NCI-H1930 (cell line): ENCODE measurements around the gene PIAS2.
"Not testable (repeated sequence)": the region's sequence is repeated elsewhere in the genome, so short reads cannot be mapped to it uniquely, and the experiment has no call there.

ENCODE experiments used
- DNase-seq, 2 experiments: peaks; one replicate each; lab custom pipeline; 2025; lab: John Stamatoyannopoulos, UW

The PIAS2 gene, protein sequence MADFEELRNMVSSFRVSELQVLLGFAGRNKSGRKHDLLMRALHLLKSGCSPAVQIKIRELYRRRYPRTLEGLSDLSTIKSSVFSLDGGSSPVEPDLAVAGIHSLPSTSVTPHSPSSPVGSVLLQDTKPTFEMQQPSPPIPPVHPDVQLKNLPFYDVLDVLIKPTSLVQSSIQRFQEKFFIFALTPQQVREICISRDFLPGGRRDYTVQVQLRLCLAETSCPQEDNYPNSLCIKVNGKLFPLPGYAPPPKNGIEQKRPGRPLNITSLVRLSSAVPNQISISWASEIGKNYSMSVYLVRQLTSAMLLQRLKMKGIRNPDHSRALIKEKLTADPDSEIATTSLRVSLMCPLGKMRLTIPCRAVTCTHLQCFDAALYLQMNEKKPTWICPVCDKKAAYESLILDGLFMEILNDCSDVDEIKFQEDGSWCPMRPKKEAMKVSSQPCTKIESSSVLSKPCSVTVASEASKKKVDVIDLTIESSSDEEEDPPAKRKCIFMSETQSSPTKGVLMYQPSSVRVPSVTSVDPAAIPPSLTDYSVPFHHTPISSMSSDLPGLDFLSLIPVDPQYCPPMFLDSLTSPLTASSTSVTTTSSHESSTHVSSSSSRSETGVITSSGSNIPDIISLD

GRCh38 chr18:46917108-46917802, at the start of gene PIAS2, which contains the start of gene KATNAL2:
Gene PIAS2 (minus strand): TSS chr18:46917507. CDS start chr18:46917345, 162 bp downstream.
Gene KATNAL2 (plus strand): TSS chr18:46917602. CDS start chr18:46946873, 29,271 bp downstream.
- DNase-seq: peak; percentile 80 to 82

DNA sequence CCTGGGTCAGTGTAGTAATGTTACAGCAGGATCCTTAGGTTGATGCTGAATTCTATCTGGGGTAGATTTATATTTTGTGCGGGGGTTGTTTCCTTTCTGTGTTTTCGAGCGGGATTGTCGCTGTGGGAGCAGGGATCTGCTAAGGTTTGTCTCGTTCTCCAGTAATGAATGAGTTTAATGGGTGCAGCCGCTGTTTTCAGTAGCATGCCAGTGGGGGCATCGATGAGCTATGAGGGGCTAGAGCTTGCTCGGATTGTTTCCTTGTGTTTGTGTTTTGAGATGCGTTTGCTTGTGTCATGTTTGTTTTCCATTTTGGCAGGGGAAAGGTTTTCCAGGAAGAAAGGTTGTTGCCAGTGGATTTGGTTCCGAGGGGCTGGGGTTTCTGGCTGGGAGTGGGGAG, 49.0 kb upstream of the PIAS2 start:
- not testable (repeated sequence) for DNase-seq

DNA sequence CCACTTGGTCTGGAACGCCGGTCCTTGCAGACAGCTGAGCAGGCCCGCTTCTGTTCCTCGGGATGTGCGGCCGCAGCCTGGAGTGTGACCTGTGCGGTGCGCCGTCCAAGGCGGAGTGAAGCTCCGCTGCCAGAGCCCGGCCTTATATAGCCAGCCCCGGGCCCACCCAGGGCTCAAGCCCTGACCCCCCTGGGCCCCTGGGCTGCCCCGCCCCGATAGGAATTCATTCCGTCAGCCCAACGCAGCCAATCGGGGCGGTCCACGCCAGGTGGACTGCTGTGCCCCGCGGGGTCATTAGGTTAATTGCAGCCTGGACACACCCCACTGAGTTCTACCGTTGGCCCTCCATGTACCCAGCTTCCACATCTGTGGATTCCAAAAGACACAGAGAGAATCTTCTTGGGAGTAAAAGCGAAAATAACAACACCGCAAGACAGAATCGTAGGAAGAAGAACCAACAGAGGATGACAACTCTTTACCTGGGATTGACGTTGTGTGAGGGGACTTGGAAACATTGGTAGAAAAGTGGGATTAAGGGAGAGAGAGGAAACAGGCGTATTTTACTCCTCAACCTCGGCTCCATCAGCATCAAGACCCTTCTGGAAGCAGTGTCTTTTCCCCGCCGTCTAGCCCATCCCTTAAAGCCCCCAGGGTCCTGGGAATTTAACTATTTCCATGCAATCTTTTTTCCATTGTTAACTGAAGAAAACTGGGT, 47.4 kb upstream of the PIAS2 start:
- DNase-seq: not testable (repeated sequence)

DNA sequence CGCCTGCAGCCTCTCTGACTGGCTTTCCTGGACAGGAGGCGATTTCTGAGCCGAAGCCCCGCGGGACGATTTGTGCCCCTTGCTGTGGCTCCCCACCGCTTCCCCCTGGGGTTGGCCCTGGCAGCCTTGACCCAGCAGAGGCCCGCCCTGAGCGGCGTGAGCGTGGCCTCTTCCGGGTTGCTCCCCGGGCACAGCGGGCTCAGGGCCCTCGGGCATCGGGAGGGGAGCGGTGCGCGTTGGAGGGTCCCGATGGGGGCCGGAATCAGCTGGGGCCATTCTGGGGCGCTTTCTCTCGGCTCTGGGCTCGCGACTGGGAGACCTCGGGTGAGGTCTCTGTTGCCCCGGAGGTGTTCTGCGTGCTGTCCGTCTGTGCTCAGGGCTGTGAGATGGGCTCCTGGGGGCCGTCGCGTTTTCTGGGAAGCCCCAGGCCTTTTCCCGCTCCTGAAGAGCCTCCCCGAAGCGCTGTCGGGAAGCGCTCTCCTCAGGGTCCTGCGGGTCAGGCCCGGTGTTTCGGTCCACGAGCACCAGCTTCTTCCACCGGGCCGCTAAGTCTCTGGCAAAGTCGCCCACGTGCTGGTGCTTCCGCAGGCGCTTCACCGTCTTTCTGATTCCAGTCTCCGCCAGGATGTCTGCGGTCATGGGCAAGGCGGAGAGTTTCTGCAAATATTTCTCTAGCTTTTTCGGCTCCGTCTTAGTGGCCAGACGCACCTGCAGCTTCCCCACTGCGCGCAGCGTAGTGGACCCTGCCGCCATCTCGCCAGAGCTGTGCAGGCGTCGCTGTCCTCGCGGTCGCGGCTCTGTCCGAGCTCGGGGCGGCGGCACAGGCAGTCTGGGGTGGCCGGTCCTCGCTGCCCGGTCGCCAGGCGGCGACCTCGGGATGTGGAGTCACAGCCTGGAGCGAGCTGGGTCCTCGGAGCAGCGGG, 46.6 kb upstream of the PIAS2 start:
- DNase-seq: not testable (repeated sequence)

DNA sequence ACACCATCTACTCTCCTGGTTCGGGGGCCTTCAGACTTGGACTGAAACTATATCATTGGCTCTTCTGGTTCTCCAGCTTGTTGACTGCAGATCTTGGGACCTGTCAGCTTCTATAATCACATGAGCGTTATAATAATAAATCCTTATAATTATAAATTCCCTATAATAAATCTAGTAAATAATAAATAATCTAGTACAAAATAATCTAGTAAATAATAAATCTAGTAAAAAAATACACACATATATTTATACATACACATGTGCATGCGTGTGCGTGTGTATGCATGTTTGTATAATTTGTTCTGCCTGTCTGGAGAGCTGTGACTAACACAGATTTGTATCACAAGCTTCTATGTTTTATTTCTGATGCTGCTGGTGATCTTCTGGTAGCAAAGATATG, 40.9 kb upstream of the PIAS2 start:
- no peak for DNase-seq

GRCh38 chr18:46953195-46953594, 35.9 kb upstream of the PIAS2 start:
- DNase-seq: no peak

GRCh38 chr18:46950064-46950656, 32.9 kb upstream of the PIAS2 start:
- DNase-seq: peak; percentile 21 to 49

DNA sequence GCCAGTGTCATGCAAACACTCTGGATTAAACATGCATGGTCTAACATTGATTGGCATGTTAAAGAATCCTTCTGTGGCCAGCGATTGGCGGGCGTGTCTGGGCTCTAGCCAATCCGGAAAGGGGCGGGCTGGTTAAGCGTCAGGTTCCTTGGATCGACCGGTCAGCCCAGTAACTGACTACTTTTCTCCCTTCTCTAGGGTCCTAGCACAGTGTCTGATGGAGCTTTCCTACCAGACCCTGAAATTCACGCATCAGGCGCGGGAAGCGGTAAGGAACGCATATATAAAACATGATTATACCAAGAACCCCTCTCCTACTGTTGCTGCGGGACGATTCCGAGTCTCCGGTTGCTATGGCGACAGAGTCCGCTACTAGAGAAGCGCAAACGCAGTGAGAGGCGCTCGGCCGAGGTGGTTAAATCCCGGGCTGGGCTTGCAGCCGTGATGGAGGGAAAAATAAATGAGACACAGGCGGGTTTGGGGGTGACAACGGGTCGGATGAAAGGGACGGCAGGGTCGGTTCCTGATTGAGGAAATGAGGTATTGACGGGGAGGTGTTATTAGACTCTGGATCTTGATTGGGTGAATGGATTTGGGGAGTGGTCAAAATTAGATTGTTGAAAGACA, 29.5 kb upstream of the PIAS2 start:
- DNase-seq: peak; percentile 76 to 82

- DNase-seq: no peak
These were observed 25.3 kb upstream of the PIAS2 start for GRCh38 chr18:46942646-46943045.

- DNase-seq: no peak
These were observed 22.8 kb upstream of the PIAS2 start for GRCh38 chr18:46939998-46940571.

DNA sequence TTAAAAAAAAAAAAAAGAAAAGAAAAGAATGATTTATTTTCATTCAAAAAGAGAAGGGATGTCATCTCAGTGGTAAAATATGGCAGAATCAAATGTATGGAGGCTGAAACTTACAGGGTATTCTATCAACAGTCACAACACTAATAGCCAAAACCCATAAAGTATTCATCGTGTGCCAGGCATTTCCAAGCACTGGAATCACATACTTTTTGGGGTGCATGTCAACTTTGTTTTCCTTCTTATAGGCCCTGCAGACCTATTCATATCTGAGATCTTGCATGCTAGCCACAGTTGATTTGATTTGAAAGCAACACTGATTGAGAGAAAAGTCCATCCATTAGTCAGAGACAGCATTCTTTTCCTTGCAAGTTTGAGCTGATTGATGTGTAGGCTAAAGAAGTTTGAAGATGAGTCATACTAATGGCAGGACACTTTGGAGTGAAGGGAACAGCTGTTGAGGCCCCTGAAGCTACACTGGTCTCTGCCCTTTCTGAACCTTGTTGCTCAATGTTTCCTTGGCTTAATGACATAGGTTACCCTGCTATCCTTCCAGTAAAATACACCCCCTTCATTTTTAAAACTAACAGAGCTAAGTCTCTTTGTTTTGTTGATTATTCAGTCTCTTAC, 22.1 kb upstream of the PIAS2 start:
- DNase-seq: no peak

DNA sequence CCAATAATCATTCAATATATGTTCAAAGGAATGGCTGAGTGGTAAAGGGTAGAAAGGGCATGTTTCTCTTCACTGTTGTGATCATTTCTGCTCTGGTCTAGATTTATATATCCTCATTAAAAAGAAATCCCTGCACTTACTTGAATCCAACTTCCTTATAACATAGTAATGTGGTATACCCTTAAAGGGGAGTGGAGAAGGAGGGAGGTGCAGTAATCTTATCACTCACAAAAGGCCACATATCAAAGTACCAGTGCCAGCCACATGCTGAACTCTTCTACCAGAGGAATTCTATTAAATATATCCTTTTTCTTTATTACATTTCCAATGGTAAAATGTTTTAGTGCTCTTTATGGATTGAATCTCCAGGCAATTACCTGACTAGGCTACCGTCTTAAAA, 3.3 kb upstream of the PIAS2 start:
- no peak for DNase-seq

DNA sequence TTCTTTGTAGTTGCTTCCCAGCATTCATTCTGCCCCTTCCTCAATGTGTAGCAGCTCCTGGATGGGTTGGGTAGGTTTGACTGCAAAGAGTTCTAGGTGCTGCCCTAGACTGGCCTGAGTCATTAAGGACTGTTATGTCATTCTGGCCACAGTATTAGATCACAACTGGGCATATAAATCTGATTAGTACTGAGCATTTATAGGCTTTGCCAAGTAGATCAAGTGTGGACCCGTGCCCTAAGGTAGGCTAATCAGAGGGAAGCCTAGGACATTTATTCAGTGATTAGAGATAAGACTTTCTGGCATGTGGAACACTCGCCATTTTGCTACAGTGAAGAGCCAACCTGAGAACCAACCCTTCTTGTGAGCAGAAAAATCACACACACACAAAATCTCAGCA, 2.8 kb upstream of the PIAS2 start:
- no peak for DNase-seq

- DNase-seq: no peak
These were observed 695 bp upstream of the PIAS2 start for GRCh38 chr18:46917803-46918600.

DNA sequence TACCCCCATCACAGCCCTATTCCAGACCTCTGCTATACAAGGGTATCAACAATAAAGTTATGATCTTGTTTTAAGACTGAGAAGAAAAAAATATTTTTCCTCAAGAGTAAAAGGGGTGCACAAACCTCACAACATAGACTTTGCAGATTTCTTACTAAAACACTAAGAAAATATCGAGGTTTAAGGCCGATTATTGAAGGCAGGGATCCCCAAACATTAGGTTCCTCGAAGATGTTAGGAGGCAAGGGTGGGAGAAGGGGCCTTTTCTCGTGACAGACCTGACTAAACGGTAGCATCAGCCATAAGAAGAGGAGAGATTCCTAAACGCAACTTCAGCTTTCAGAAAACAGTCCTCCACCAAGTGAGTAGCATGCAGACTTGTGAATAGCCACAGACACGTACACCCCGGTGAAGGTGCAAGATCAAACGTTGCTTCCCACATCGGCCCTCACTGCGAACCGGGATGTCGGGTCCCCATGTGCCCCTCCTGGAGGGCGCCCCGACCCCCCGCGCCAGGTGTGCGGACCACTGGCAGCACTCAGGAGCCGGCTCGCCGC, 678 bp downstream of the PIAS2 start:
- DNase-seq: peak in 1 of 2 experiments; percentile 37

GRCh38 chr18:46915800-46916550, 1.3 kb downstream of the PIAS2 start:
- DNase-seq: no peak

DNA sequence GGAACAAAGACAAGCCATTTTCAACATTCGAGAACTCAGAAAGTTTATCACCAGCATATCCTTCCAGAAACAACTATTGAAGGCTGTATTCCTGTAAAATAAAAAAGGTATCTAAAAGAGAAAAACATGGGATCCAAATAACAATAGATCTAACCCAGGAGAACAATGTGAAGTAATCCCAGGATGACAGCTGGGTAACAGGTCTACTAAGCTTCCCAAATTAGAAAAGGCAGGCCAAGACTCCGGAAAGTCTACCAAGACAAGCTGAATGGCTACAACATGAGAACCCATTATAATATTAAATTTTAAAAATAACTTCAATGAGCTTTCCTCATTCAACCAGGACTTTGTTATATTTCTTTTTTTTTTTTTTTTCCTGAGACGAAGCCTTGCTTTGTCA, 6.5 kb downstream of the PIAS2 start:
- no peak for DNase-seq
